ENCODE results near the gene CNTNAP4. TPM values are rescaled to one million over a fixed set of nuclear protein-coding genes. Genes with fewer than 3 reads are reported as not detected.

Gene CNTNAP4
- total and polyA plus RNA-seq, 12 donors: 0.17 to 2.6 (median 0.56) TPM; not detected in 5

GRCh38 chr16:76246587-76246986 is 30.6 kb upstream of the CNTNAP4 start:
- H3K4me1 ChIP-seq (replicated peaks in 1 of 2): no peaks in the 10 kb centered on the region
- no peaks in the 10 kb centered on the region for H3K27me3 ChIP-seq
- no peak overlapping the region for H3K27ac ChIP-seq
- H3K4me3 ChIP-seq: no peak overlapping the region
- TF ChIP-seq CTCF (IDR thresholded peaks at IDR 0.05): no peak
- no peak for TF ChIP-seq POLR2A (IDR thresholded peaks at IDR 0.05)
- intact Hi-C loops (cut with DNase I): no loop called here
- H3K36me3 ChIP-seq (replicated peaks in 1 of 2): no peaks in the 10 kb centered on the region
- no peak for DNase-seq
- H3K9me3 ChIP-seq (replicated peaks in 1 of 3): no peaks in the 10 kb centered on the region
- WGBS, 4 donors: 79 to 87% (median 81%) methylated on average over 3 of the region's 3 CpGs

GRCh38 chr16:76265434-76266045 is 11.7 kb upstream of the CNTNAP4 start:
- Histone ChIP-seq H3K9me3 (replicated peaks in 1 of 3) (no peaks in the 10 kb centered on the region), H3K36me3 (replicated peaks in 1 of 2) (no peaks in the 10 kb centered on the region), H3K4me1 (replicated peaks in 1 of 2) (no peaks in the 10 kb centered on the region), H3K27ac (no peak overlapping the region), H3K27me3 (no peaks in the 10 kb centered on the region), H3K4me3 (no peak overlapping the region)
- intact Hi-C loops (cut with DNase I): no loop called here
- WGBS, 4 donors: 23 to 51% (median 27%) methylated on average over 2 of the region's 2 CpGs
- DNase-seq: peak in 4 of 7 donors; percentile 19 to 51 (median 35)
- peak in 5 of 6 experiments; percentile 25 to 49 (median 35) for TF ChIP-seq CTCF (IDR thresholded peaks at IDR 0.05)
- no peak for TF ChIP-seq POLR2A (IDR thresholded peaks at IDR 0.05)

GRCh38 chr16:76268824-76269223 is 8.4 kb upstream of the CNTNAP4 start:
- H3K4me1 ChIP-seq (replicated peaks in 1 of 2): no peaks in the 10 kb centered on the region
- H3K36me3 ChIP-seq (replicated peaks in 1 of 2): no peaks in the 10 kb centered on the region
- H3K27ac ChIP-seq: no peak overlapping the region
- intact Hi-C loops (cut with DNase I): no loop called here
- no peak for DNase-seq
- H3K27me3 ChIP-seq: no peaks in the 10 kb centered on the region
- WGBS, 4 donors: 76 to 89% (median 86%) methylated on average over 1 of the region's 1 CpG
- H3K4me3 ChIP-seq: no peak overlapping the region
- no peaks in the 10 kb centered on the region for H3K9me3 ChIP-seq (replicated peaks in 1 of 3)
- no peak for TF ChIP-seq POLR2A (IDR thresholded peaks at IDR 0.05)

- no peaks in the 10 kb centered on the region for H3K4me1 ChIP-seq (replicated peaks in 1 of 2)
- intact Hi-C loops (cut with DNase I): no loop called here
- no peak overlapping the region for H3K4me3 ChIP-seq
- H3K36me3 ChIP-seq (replicated peaks in 1 of 2): no peaks in the 10 kb centered on the region
- no peaks in the 10 kb centered on the region for H3K9me3 ChIP-seq (replicated peaks in 1 of 3)
- no peak for DNase-seq
- WGBS, 4 donors: 34 to 52% (median 44%) methylated on average over 9 of the region's 9 CpGs
- no peak for TF ChIP-seq POLR2A (IDR thresholded peaks at IDR 0.05)
- TF ChIP-seq CTCF (IDR thresholded peaks at IDR 0.05): no peak
- no peak overlapping the region for H3K27ac ChIP-seq
- no peaks in the 10 kb centered on the region for H3K27me3 ChIP-seq
Observed at GRCh38 chr16:76277460-76278030, 344 bp downstream of the CNTNAP4 start.

GRCh38 chr16:76278086-76278485 is 885 bp downstream of the CNTNAP4 start:
- Histone ChIP-seq H3K9me3 (replicated peaks in 1 of 3) (no peaks in the 10 kb centered on the region), H3K4me3 (no peak overlapping the region), H3K36me3 (replicated peaks in 1 of 2) (no peaks in the 10 kb centered on the region), H3K4me1 (replicated peaks in 1 of 2) (no peaks in the 10 kb centered on the region), H3K27ac (no peak overlapping the region), H3K27me3 (no peaks in the 10 kb centered on the region)
- DNase-seq: no peak
- intact Hi-C loops (cut with DNase I): no loop called here
- WGBS, 4 donors: 73 to 82% (median 80%) methylated on average over 5 of the region's 5 CpGs
- TF ChIP-seq CTCF (IDR thresholded peaks at IDR 0.05) (no peak), POLR2A (IDR thresholded peaks at IDR 0.05) (no peak)

Data from adrenal gland (tissue), 12 donors.